Retinal pigment epithelial cell (primary cell): ENCODE data around the gene CILP.
"Not testable (repeated sequence)": the region's sequence is repeated elsewhere in the genome, so short reads cannot be mapped to it uniquely, and the experiment has no call there.

Experiments
- DNase-seq: peaks from one replicate; pipeline ENCODE4 v3.0.0-alpha.2; 2010; ENCODE audit warnings: low read depth
- H3K4me3 ChIP-seq: 2 replicates; pipeline ENCODE4 v1.5.1; 2011; ENCODE audit warnings: mild to moderate bottlenecking, low read length, control low read depth, moderate library complexity
- CTCF ChIP-seq: conservative IDR thresholded peaks from 2 replicates; pipeline ENCODE4 v1.5.1; 2011; ENCODE audit warnings: low read depth, low read length, control low read depth, inconsistent platforms

Gene CILP

GRCh38 chr15:65244638-65245037 is 33.4 kb upstream of the CILP start:
- no peak for TF ChIP-seq CTCF
- DNase-seq, result no peak
- no peak overlapping the region for H3K4me3 ChIP-seq

GRCh38 chr15:65236443-65236842 is 25.2 kb upstream of the CILP start:
- not testable (repeated sequence) for DNase-seq, H3K4me3 ChIP-seq

GRCh38 chr15:65233696-65234095 is 22.4 kb upstream of the CILP start:
- no peak for DNase-seq
- no peak for TF ChIP-seq CTCF
- no peak overlapping the region for H3K4me3 ChIP-seq

- no peak for DNase-seq
- TF ChIP-seq CTCF, result no peak
- H3K4me3 ChIP-seq, result no peak overlapping the region
Observed at GRCh38 chr15:65232520-65232919, 21.2 kb upstream of the CILP start.

GRCh38 chr15:65231306-65231705 is 20.0 kb upstream of the CILP start:
- no peak for TF ChIP-seq CTCF
- DNase-seq, result no peak
- no peak overlapping the region for H3K4me3 ChIP-seq

- not testable (repeated sequence) for DNase-seq, H3K4me3 ChIP-seq
Observed at GRCh38 chr15:65226901-65227300, 15.6 kb upstream of the CILP start.

- DNase-seq, result no peak
- no peak overlapping the region for H3K4me3 ChIP-seq
- no peak for TF ChIP-seq CTCF
Observed at GRCh38 chr15:65226221-65226620, 14.9 kb upstream of the CILP start.

- no peak for DNase-seq
- no peak overlapping the region for H3K4me3 ChIP-seq
- TF ChIP-seq CTCF, result no peak
Observed at GRCh38 chr15:65223996-65224395, 12.7 kb upstream of the CILP start.
